Gastroesophageal sphincter (tissue), 3 donors: ENCODE data around the gene CORO2B.

ENCODE experiments used
- EP300 ChIP-seq: sonication (generic); formaldehyde crosslinking; IDR thresholded peaks from one replicate; pipeline ENCODE4 v1.6.1; 2017; ENCODE audit warnings: antibody characterized with exemption, mild to moderate bottlenecking
- POLR2A ChIP-seq, 2 donors: fragments of 450-650 bp; IDR thresholded peaks; one replicate each; pipeline ENCODE4 v1.6.1; 2017; ENCODE audit warnings: antibody characterized with exemption in 2 of 2, mild to moderate bottlenecking in 2 of 2, moderate library complexity in 1 of 2
- TF ChIP-seq, protein P1 (sequence below), 4 experiments: fragments of 200-600 bp in 2 of 4; fragments of 450-650 bp in 2 of 4; sonication (generic) in 1 of 4; IDR thresholded peaks; one replicate each; pipeline ENCODE4 v1.5.1; 2017 to 2019; ENCODE audit warnings: antibody characterized with exemption in 4 of 4, mild to moderate bottlenecking in 2 of 4, moderate library complexity in 2 of 4

DNA sequence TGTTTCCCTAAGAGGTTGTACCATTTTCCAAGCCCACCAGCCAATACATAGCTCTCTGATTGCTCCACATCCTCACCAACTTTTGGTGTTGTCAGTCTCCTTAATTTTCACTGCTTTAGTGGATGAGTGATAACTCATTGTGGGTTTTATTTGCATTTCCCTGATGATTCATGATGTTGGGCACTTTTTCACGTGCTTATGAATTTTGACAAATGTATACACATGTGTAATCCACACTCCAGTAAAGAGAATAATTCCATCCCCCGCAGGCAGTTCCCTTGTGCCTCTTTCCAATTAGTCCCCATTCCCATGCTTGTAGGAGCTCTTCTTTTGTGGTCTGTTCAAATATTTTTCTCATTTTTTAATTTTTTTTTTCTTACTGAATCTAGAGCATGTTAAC is 189.5 kb downstream of the CORO2B start:
- TF ChIP-seq, protein P1, sequence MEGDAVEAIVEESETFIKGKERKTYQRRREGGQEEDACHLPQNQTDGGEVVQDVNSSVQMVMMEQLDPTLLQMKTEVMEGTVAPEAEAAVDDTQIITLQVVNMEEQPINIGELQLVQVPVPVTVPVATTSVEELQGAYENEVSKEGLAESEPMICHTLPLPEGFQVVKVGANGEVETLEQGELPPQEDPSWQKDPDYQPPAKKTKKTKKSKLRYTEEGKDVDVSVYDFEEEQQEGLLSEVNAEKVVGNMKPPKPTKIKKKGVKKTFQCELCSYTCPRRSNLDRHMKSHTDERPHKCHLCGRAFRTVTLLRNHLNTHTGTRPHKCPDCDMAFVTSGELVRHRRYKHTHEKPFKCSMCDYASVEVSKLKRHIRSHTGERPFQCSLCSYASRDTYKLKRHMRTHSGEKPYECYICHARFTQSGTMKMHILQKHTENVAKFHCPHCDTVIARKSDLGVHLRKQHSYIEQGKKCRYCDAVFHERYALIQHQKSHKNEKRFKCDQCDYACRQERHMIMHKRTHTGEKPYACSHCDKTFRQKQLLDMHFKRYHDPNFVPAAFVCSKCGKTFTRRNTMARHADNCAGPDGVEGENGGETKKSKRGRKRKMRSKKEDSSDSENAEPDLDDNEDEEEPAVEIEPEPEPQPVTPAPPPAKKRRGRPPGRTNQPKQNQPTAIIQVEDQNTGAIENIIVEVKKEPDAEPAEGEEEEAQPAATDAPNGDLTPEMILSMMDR (IDR thresholded peaks at IDR 0.05) = no peak
- TF ChIP-seq POLR2A (IDR thresholded peaks at IDR 0.05) (no peak), EP300 (no peak)
